ENCODE data around the gene ELL2. TPM values are rescaled to one million over a fixed set of nuclear protein-coding genes. Genes with fewer than 3 reads are reported as not detected.

Gene ELL2
- total RNA-seq, 1 experiment from 2014 or later = 11.2 TPM

- in situ Hi-C loops (cut with HindIII; ENCODE audit: low pct_unique_long_range_greater_than_20kb, low sequenced_read_pairs) = no loop called here
- no peak for DNase-seq (ENCODE audit: low read depth, low spot score)
Observed at GRCh38 chr5:95986001-95986400, 24.4 kb upstream of the ELL2 start.

GRCh38 chr5:95985249-95985648, 23.6 kb upstream of the ELL2 start:
- DNase-seq (ENCODE audit: low read depth, low spot score) = no peak
- in situ Hi-C loops (cut with HindIII; ENCODE audit: low pct_unique_long_range_greater_than_20kb, low sequenced_read_pairs) = no loop called here

- in situ Hi-C loops (cut with HindIII; ENCODE audit: low pct_unique_long_range_greater_than_20kb, low sequenced_read_pairs) = no loop called here
- no peak for DNase-seq (ENCODE audit: low read depth, low spot score)
Observed at GRCh38 chr5:95984287-95984938, 22.8 kb upstream of the ELL2 start.

GRCh38 chr5:95983509-95983908, 21.9 kb upstream of the ELL2 start:
- no peak for DNase-seq (ENCODE audit: low read depth, low spot score)
- in situ Hi-C loops (cut with HindIII; ENCODE audit: low pct_unique_long_range_greater_than_20kb, low sequenced_read_pairs) = no loop called here

DNA sequence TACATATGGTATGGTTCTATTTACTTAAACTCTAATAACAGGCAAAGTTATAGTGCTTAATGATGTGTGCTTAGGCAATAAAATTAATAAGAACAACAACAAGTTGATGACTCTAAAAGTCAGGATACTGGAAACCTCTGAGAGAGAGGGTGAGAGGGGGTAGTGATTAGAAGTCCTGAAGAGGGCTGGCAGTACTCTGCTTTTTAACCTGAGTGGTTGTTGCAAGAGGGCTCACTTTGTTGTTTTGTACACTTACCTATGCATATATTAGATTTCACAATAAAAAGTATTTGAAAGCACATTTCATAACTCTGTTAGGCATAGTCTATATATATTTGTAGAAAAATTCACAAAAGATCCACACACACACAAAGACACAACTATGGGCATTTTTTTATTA, 21.4 kb upstream of the ELL2 start:
- DNase-seq (ENCODE audit: low read depth, low spot score) = no peak
- in situ Hi-C loops (cut with HindIII; ENCODE audit: low pct_unique_long_range_greater_than_20kb, low sequenced_read_pairs) = no loop called here

DNA sequence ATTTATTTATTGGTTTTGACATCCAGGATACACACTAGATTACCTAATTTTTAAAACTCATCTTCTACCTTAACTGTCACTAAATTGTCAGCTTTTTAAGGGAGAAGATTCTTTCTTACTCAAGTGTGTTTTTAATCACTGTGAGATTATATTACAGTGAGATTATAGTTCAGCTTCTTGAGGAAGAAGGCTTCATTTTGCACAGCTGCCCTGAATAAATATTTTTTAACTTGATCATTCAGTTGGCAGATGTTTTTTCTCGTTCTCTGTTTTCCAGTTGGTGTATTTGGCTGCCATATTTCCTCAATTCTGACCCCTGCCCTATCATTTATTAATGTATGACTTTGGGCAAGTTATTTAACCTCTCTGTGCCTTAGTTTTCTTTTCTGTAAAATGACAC, 15.0 kb upstream of the ELL2 start:
- no peak for DNase-seq (ENCODE audit: low read depth, low spot score)
- in situ Hi-C loops (cut with HindIII; ENCODE audit: low pct_unique_long_range_greater_than_20kb, low sequenced_read_pairs) = no loop called here

- in situ Hi-C loops (cut with HindIII; ENCODE audit: low pct_unique_long_range_greater_than_20kb, low sequenced_read_pairs) = no loop called here
- DNase-seq (ENCODE audit: low read depth, low spot score) = no peak
Observed at GRCh38 chr5:95975703-95976102, 14.1 kb upstream of the ELL2 start.

- in situ Hi-C loops (cut with HindIII; ENCODE audit: low pct_unique_long_range_greater_than_20kb, low sequenced_read_pairs) = no loop called here
- no peak for DNase-seq (ENCODE audit: low read depth, low spot score)
Observed at GRCh38 chr5:95973793-95974325, 12.2 kb upstream of the ELL2 start.

- in situ Hi-C loops (cut with HindIII; ENCODE audit: low pct_unique_long_range_greater_than_20kb, low sequenced_read_pairs) = no loop called here
- DNase-seq (ENCODE audit: low read depth, low spot score) = no peak
Observed at GRCh38 chr5:95972196-95972595, 10.5 kb upstream of the ELL2 start.

DNA sequence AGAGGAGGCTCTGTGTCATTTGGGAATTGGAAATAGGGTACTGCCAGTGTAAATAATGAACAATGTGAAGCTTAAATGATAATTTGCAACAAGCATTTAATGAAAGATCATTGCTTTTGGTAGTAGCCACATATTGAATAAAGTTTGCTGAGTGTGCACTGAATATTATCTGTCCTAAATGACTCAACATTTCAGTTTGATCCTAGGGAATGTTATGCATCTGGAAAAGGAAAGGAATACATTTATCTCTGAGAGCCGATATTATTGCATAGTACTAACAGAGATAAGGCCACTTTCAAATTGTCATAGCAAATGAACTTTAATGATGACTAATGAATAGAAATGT, 8.7 kb upstream of the ELL2 start:
- DNase-seq (ENCODE audit: low read depth, low spot score) = no peak
- in situ Hi-C loops (cut with HindIII; ENCODE audit: low pct_unique_long_range_greater_than_20kb, low sequenced_read_pairs) = no loop called here

- in situ Hi-C loops (cut with HindIII; ENCODE audit: low pct_unique_long_range_greater_than_20kb, low sequenced_read_pairs) = no loop called here
- no peak for DNase-seq (ENCODE audit: low read depth, low spot score)
Observed at GRCh38 chr5:95969651-95970358, 8.2 kb upstream of the ELL2 start.

DNA sequence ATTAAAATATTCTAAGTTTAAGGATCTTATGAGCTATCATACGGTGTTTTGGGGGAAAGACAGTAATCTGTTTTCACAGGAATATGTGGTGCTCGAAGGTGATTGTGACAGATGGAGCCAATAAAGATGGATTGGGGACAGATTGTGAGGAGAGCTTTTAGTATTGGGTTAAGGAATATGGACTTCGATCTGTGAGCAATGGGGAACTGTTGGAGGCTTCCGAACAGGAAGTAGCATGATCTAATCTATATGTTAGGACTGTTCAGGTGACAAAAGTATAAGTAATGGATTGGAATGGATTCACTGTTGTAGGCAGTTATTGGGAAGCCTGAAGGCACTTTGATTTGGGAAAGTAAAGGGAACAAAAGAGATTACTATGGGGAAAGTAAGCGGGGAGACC, 7.4 kb upstream of the ELL2 start:
- in situ Hi-C loops (cut with HindIII; ENCODE audit: low pct_unique_long_range_greater_than_20kb, low sequenced_read_pairs) = no loop called here
- DNase-seq (ENCODE audit: low read depth, low spot score) = no peak

DNA sequence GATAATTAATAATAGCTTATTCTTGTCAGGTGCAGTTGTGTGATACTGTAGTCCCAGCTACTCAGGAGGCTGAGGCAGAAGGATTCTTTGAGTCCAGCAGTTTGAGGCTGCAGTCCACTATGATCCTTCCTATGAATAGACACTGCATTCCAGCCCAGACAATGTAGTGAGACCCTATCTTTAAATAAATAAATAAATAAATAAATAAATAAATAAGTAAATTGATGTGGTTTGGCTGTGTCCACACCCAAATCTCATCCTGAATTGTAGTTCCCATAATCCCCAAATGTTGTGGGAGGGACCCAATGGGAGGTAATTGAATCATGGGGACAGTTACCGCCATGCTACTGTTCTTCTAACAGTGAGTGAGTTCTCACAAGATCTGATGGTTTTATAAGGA, 5.6 kb upstream of the ELL2 start:
- in situ Hi-C loops (cut with HindIII; ENCODE audit: low pct_unique_long_range_greater_than_20kb, low sequenced_read_pairs) = no loop called here
- DNase-seq (ENCODE audit: low read depth, low spot score) = no peak

- no peak for DNase-seq (ENCODE audit: low read depth, low spot score)
- in situ Hi-C loops (cut with HindIII; ENCODE audit: low pct_unique_long_range_greater_than_20kb, low sequenced_read_pairs) = no loop called here
Observed at GRCh38 chr5:95966005-95966404, 4.4 kb upstream of the ELL2 start.

GRCh38 chr5:95963650-95964410, 2.2 kb upstream of the ELL2 start:
- in situ Hi-C loops (cut with HindIII; ENCODE audit: low pct_unique_long_range_greater_than_20kb, low sequenced_read_pairs) = no loop called here
- DNase-seq (ENCODE audit: low read depth, low spot score) = no peak

DNA sequence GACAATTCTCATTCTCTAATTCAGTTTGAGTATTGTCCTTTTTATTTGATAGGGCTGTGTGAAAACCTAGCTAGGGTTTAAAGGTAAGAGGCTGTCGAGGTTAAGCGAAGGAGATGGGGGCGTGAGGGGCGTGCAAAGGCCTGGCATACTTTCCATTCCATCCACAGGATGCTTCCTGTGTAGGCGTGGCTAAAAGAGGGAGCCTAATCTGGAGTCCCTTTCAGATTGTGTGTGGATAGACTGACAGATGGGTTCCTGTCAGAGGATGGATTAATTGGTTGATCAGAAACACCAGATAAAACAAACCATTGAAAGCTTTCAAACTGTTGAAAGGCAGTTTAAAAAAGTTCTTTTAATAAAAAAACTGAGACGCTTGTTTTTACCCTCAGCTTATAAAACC, 1.1 kb upstream of the ELL2 start:
- in situ Hi-C loops (cut with HindIII; ENCODE audit: low pct_unique_long_range_greater_than_20kb, low sequenced_read_pairs) = no loop called here
- DNase-seq (ENCODE audit: low read depth, low spot score) = peak; percentile 24

DNA sequence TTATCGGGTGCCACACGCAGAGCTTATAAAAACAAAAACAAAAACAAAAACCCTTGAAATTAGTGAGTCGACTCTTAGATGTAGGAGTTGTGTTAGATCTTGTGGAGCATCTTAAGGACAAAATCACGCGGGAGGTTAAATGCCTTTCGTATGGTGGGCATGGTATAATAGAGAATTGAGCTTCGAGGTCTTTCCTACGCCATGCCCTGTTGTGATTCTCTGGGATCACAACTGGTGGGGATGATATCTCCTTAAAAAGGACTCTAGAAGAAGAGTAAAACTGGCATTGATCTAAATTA, 773 bp upstream of the ELL2 start:
- DNase-seq (ENCODE audit: low read depth, low spot score) = no peak
- in situ Hi-C loops (cut with HindIII; ENCODE audit: low pct_unique_long_range_greater_than_20kb, low sequenced_read_pairs) = no loop called here

GRCh38 chr5:95960667-95961616, 709 bp downstream of the ELL2 start:
- in situ Hi-C loops (cut with HindIII; ENCODE audit: low pct_unique_long_range_greater_than_20kb, low sequenced_read_pairs) = no loop called here
- peak; percentile 80 for DNase-seq (ENCODE audit: low read depth, low spot score)

Data from SK-MEL-5 (cell line).